HAP-1 (cell line): ENCODE data around the gene ARHGEF17.

Source experiments
- DNase-seq, 2 experiments: peaks; one replicate each; pipeline ENCODE4 v3.0.0-alpha.2; 2016 to 2020; ENCODE audit warnings: low spot score in 2 of 2
- H3K27me3 ChIP-seq: fragments of 250-450 bp; sonication (Bioruptor Pico); 2 replicates; pipeline ENCODE4 v1.5.1; 2020; ENCODE audit warnings: low read depth, mild to moderate bottlenecking, moderate library complexity
- H3K36me3 ChIP-seq: fragments of 250-450 bp; sonication (Bioruptor Pico); replicated peaks from 2 replicates; pipeline ENCODE4 v1.5.1; 2020; ENCODE audit warnings: mild to moderate bottlenecking
- H3K4me1 ChIP-seq: fragments of 250-450 bp; sonication (Bioruptor Pico); 2 replicates; pipeline ENCODE4 v1.5.1; 2020; ENCODE audit warnings: mild to moderate bottlenecking
- H3K4me3 ChIP-seq: fragments of 250-450 bp; sonication (Bioruptor Pico); 2 replicates; pipeline ENCODE4 v1.5.1; 2020; ENCODE audit warnings: mild to moderate bottlenecking, moderate library complexity
- H3K9me3 ChIP-seq: fragments of 250-450 bp; sonication (Bioruptor Pico); 2 replicates; pipeline ENCODE4 v1.5.1; 2020; ENCODE audit warnings: mild to moderate bottlenecking, moderate library complexity
- in situ Hi-C: fragments of 300-500 bp; cut with MboI; formaldehyde crosslinking; loops from 3 replicates; pipeline ENCODE4 v1.14.3; 2020; ENCODE audit warnings: low sequenced_read_pairs, inconsistent platforms, mixed read lengths

Gene ARHGEF17

GRCh38 chr11:73388265-73389133 lies 80.4 kb downstream of the ARHGEF17 start:
- Histone ChIP-seq H3K36me3 (no peaks in the 10 kb centered on the region), H3K4me1 (peaks cover 6% of the 10 kb centered on the region; the same call in 1 of the 2 replicates), H3K9me3 (no peaks in the 10 kb centered on the region), H3K4me3 (no peak overlapping the region), H3K27me3 (no peaks in the 10 kb centered on the region)
- in situ Hi-C loops = no loop called here
- no peak for DNase-seq

GRCh38 chr11:73389134-73389525 lies 81.1 kb downstream of the ARHGEF17 start:
- H3K4me1 ChIP-seq = peaks cover 6% of the 10 kb centered on the region; the same call in 1 of the 2 replicates
- H3K36me3 ChIP-seq = no peaks in the 10 kb centered on the region
- no peaks in the 10 kb centered on the region for H3K27me3 ChIP-seq
- no peak for DNase-seq
- no peak overlapping the region for H3K4me3 ChIP-seq
- in situ Hi-C loops = no loop called here
- H3K9me3 ChIP-seq = no peaks in the 10 kb centered on the region

GRCh38 chr11:73389916-73390315 lies 81.8 kb downstream of the ARHGEF17 start:
- Histone ChIP-seq H3K9me3 (no peaks in the 10 kb centered on the region), H3K4me1 (peaks cover 6% of the 10 kb centered on the region; the same call in 1 of the 2 replicates), H3K36me3 (no peaks in the 10 kb centered on the region), H3K27me3 (no peaks in the 10 kb centered on the region), H3K4me3 (no peak overlapping the region)
- no peak for DNase-seq
- in situ Hi-C loops = no loop called here

GRCh38 chr11:73390601-73391565 lies 82.8 kb downstream of the ARHGEF17 start:
- Histone ChIP-seq H3K36me3 (no peaks in the 10 kb centered on the region), H3K27me3 (no peaks in the 10 kb centered on the region), H3K4me3 (no peak overlapping the region), H3K9me3 (no peaks in the 10 kb centered on the region), H3K4me1 (peaks cover under 1% of the 10 kb centered on the region; the same call in 1 of the 2 replicates)
- in situ Hi-C loops = no loop called here
- no peak for DNase-seq

DNA sequence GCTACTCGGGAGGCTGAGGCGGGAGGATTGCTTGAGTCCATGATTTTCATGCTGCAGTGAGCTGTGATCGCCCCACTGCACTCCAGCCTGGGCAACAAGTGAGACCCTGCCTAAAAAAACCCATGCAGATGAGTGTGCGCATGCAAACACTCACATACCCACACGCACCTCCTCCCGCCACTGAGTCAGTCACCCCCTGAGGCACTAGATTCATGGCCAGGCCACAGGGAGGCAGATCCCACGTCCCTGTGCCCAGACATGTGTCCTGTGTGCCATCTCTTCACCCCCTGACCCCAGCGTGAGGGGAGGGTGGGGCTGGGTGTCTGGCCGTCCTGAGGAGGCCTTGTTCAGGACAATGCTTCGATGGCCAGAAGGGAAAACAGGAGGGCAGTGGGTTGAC lies 83.6 kb downstream of the ARHGEF17 start:
- DNase-seq = no peak
- no peaks in the 10 kb centered on the region for H3K9me3 ChIP-seq
- no peaks in the 10 kb centered on the region for H3K36me3 ChIP-seq
- H3K4me1 ChIP-seq = no peaks in the 10 kb centered on the region
- no peak overlapping the region for H3K4me3 ChIP-seq
- H3K27me3 ChIP-seq = no peaks in the 10 kb centered on the region
- in situ Hi-C loops = no loop called here

GRCh38 chr11:73392108-73393010 lies 84.3 kb downstream of the ARHGEF17 start:
- Histone ChIP-seq H3K4me1 (no peaks in the 10 kb centered on the region), H3K4me3 (no peak overlapping the region), H3K27me3 (no peaks in the 10 kb centered on the region), H3K9me3 (no peaks in the 10 kb centered on the region), H3K36me3 (no peaks in the 10 kb centered on the region)
- no peak for DNase-seq
- in situ Hi-C loops = no loop called here

GRCh38 chr11:73393011-73393380 lies 84.9 kb downstream of the ARHGEF17 start:
- in situ Hi-C loops = no loop called here
- no peaks in the 10 kb centered on the region for H3K27me3 ChIP-seq
- H3K4me3 ChIP-seq = no peak overlapping the region
- no peaks in the 10 kb centered on the region for H3K36me3 ChIP-seq
- no peaks in the 10 kb centered on the region for H3K9me3 ChIP-seq
- no peak for DNase-seq
- H3K4me1 ChIP-seq = no peaks in the 10 kb centered on the region

GRCh38 chr11:73393479-73394415 lies 85.7 kb downstream of the ARHGEF17 start:
- Histone ChIP-seq H3K9me3 (no peaks in the 10 kb centered on the region), H3K4me1 (no peaks in the 10 kb centered on the region), H3K4me3 (no peak overlapping the region), H3K27me3 (no peaks in the 10 kb centered on the region), H3K36me3 (0 out of 2 replicates have a peak, but pooled peaks cover 2% of the 10 kb centered on the region)
- in situ Hi-C loops = no loop called here
- DNase-seq = peak in 1 of 2 experiments; percentile 84

DNA sequence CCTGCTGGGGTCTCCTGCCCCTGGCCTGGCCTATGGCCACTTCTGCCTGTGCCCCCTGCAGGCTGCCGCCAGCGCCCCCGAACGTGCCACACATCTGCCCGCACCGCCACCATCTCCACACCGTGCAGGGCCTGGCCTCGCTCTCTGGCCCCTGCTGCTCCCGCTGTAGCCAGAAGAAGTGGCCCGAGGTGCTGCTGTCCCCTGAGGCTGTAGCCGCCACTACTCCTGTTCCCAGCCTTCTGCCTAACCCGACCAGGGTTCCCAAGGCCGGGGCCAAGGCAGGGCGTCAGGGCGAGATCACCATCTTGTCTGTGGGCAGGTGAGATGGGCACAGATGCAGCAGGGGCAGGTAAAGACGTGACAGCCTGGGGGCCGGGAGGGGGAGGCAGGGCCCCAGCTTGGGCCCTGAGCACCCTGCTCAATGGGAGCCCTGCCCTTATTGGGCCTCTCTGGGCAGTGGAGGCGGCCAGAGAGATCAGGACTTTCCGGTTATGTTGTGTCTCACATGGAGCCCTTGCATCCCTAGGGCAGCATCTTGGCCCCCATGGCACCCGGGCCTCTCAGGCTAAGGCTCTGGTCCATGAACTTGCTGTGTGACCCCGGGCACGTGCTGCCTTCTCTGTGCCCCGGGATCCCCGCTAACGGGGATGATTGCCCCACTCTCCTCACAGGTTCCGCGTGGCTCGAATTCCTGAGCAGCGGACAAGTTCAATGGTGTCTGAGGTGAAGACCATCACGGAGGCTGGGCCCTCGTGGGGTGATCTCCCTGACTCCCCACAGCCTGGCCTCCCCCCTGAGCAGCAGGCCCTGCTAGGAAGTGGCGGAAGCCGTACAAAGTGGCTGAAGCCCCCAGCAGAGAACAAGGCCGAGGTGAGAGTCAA lies 86.6 kb downstream of the ARHGEF17 start:
- Histone ChIP-seq H3K4me3 (no peak overlapping the region), H3K36me3 (0 out of 2 replicates have a peak, but pooled peaks cover 2% of the 10 kb centered on the region), H3K4me1 (no peaks in the 10 kb centered on the region), H3K9me3 (no peaks in the 10 kb centered on the region), H3K27me3 (no peaks in the 10 kb centered on the region)
- no peak for DNase-seq
- in situ Hi-C loops = no loop called here

GRCh38 chr11:73395297-73396208 lies 87.5 kb downstream of the ARHGEF17 start:
- H3K4me1 ChIP-seq = no peaks in the 10 kb centered on the region
- DNase-seq = no peak
- no peaks in the 10 kb centered on the region for H3K27me3 ChIP-seq
- H3K9me3 ChIP-seq = no peaks in the 10 kb centered on the region
- 0 out of 2 replicates have a peak, but pooled peaks cover 2% of the 10 kb centered on the region for H3K36me3 ChIP-seq
- in situ Hi-C loops = no loop called here
- H3K4me3 ChIP-seq = no peak overlapping the region
